Type B pancreatic cell (in vitro differentiated cells): ENCODE measurements around the gene APCDD1L. TPM values are rescaled to one million over a fixed set of nuclear protein-coding genes. Genes with fewer than 3 reads are reported as not detected.

Source experiments
- DNase-seq: peaks from one replicate; pipeline ENCODE4 v3.0.0; 2021; ENCODE audit warnings: mixed read lengths; ENCODE audit not compliant: unreplicated experiment; ENCODE audit errors: extremely low spot score
- H3K27ac Mint-ChIP-seq: 2 replicates; pipeline ENCODE4 v1.8.0; 2021; ENCODE audit warnings: mild to moderate bottlenecking, mixed read lengths
- H3K27me3 Mint-ChIP-seq: 2 replicates; pipeline ENCODE4 v1.8.0; 2021; ENCODE audit warnings: mixed read lengths
- H3K36me3 Mint-ChIP-seq: 2 replicates; pipeline ENCODE4 v1.8.0; 2021; ENCODE audit warnings: mixed read lengths
- H3K4me1 Mint-ChIP-seq: one replicate; pipeline ENCODE4 v1.8.0; 2021; ENCODE audit warnings: mixed read lengths; ENCODE audit not compliant: unreplicated experiment
- H3K4me3 Mint-ChIP-seq: 2 replicates; pipeline ENCODE4 v1.8.0; 2021; ENCODE audit warnings: mild to moderate bottlenecking, mixed read lengths
- H3K9me3 Mint-ChIP-seq: 2 replicates; pipeline ENCODE4 v1.8.0; 2021; ENCODE audit warnings: mixed read lengths
- CTCF ChIP-seq: fragments of 200-600 bp; sonication (generic); conservative IDR thresholded peaks from 2 replicates; pipeline ENCODE4 v1.5.0; 2021; ENCODE audit warnings: antibody characterized with exemption, mild to moderate bottlenecking
- total RNA-seq: library from RNA; stranded (reverse); gene quantifications from 2 replicates; pipeline ENCODE4 v1.2.1, GENCODE V29; 2021; ENCODE audit warnings: low replicate concordance

Gene APCDD1L
- total RNA-seq, 1 donor from 2014 or later, result 0.53 TPM

GRCh38 chr20:58531657-58532056, 16.5 kb upstream of the APCDD1L start:
- DNase-seq, result no peak
- Mint-ChIP-seq H3K27me3 (no peaks in the 10 kb centered on the region), H3K36me3 (no peaks in the 10 kb centered on the region), H3K4me3 (no peak overlapping the region), H3K4me1 (no peaks in the 10 kb centered on the region), H3K9me3 (peaks cover 22% of the 10 kb centered on the region), H3K27ac (no peak overlapping the region)
- no peak for TF ChIP-seq CTCF

- Mint-ChIP-seq H3K9me3 (peaks cover 25% of the 10 kb centered on the region), H3K4me1 (no peaks in the 10 kb centered on the region)
- TF ChIP-seq CTCF, result no peak
Measured at GRCh38 chr20:58531063-58531462, 15.9 kb upstream of the APCDD1L start.

GRCh38 chr20:58528412-58528811, 13.2 kb upstream of the APCDD1L start:
- DNase-seq, result no peak
- no peak for TF ChIP-seq CTCF
- H3K27ac Mint-ChIP-seq, result no peak overlapping the region
- H3K4me1 Mint-ChIP-seq, result peaks cover 6% of the 10 kb centered on the region
- peaks cover 28% of the 10 kb centered on the region for H3K9me3 Mint-ChIP-seq
- no peak overlapping the region for H3K4me3 Mint-ChIP-seq
- no peaks in the 10 kb centered on the region for H3K36me3 Mint-ChIP-seq
- H3K27me3 Mint-ChIP-seq, result peaks cover 2% of the 10 kb centered on the region

More at GRCh38 chr20:58531063-58531462, 15.9 kb upstream of the APCDD1L start:
- Mint-ChIP-seq H3K36me3 (no peaks in the 10 kb centered on the region), H3K27me3 (no peaks in the 10 kb centered on the region), H3K4me3 (no peak overlapping the region), H3K27ac (no peak overlapping the region)
- DNase-seq, result no peak

DNA sequence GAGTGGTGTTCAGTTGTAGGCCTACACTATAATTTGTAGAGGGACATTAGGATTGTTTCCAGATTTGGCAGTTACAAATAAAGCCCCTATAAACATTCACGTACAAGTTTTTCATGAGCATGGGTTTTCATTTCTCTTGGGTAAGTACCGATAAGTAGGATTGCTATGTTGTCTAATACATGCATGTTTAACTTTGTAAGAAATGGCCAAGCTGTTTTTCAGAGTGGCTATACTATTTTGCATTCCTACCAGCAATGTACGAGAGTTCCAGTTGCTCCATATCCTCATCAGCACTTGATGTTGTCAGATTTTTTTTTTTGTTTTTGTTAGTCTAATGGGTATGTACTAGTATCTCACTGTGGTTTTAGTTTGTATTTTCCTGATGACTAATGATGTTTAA, 11.2 kb upstream of the APCDD1L start:
- H3K27ac Mint-ChIP-seq, result no peak overlapping the region
- peaks cover 7% of the 10 kb centered on the region for H3K4me1 Mint-ChIP-seq
- peaks cover 15% of the 10 kb centered on the region for H3K9me3 Mint-ChIP-seq
- no peak for DNase-seq
- no peak for TF ChIP-seq CTCF
- no peaks in the 10 kb centered on the region for H3K36me3 Mint-ChIP-seq
- no peak overlapping the region for H3K4me3 Mint-ChIP-seq
- peaks cover 21% of the 10 kb centered on the region for H3K27me3 Mint-ChIP-seq

DNA sequence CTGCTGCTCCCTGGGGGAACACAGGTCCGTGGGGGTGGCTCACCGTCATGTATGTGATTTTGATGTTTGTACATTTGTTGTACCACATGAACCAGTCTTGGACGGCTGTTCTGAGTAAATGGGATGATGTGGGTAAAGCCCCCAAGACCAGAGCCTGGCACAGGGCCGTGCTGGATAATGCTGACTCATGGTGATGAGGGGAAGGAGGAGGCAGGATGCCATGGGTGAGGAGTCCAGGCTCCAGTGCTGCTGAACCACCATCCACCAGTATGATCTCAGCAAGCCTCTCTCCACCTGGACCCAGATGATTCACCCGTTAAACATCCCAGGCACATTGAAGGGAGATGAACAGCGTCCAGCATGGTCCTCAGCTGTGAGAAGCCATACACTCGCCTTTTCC, 9.6 kb upstream of the APCDD1L start:
- TF ChIP-seq CTCF, result no peak
- Mint-ChIP-seq H3K4me3 (no peak overlapping the region), H3K9me3 (peaks cover 14% of the 10 kb centered on the region), H3K27me3 (peaks cover 22% of the 10 kb centered on the region), H3K36me3 (no peaks in the 10 kb centered on the region), H3K27ac (no peak overlapping the region), H3K4me1 (peaks cover 7% of the 10 kb centered on the region)
- no peak for DNase-seq

DNA sequence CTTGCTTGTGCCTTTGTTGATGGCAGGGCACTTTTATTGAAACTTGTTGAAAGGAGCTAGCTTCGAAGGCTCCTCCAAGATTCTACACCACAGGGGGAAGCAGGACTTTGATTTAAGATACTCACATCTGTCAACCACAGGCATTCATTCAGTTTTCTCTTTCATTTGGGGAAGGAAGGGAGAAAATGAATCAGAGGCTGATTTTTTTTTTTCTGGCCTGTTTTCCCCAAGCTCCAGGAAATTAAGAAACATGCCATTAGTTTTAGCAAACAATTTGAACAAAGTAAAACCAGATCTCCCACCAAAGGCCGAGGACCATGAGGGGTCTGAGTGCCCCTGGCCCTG, 8.7 kb upstream of the APCDD1L start:
- peaks cover 7% of the 10 kb centered on the region for H3K4me1 Mint-ChIP-seq
- peaks cover 9% of the 10 kb centered on the region for H3K9me3 Mint-ChIP-seq
- TF ChIP-seq CTCF, result no peak
- DNase-seq, result no peak
- no peaks in the 10 kb centered on the region for H3K36me3 Mint-ChIP-seq
- no peak overlapping the region for H3K4me3 Mint-ChIP-seq
- H3K27ac Mint-ChIP-seq, result no peak overlapping the region
- H3K27me3 Mint-ChIP-seq, result peaks cover 24% of the 10 kb centered on the region
